ENCODE results near the gene ELFN1.

- TF ChIP-seq CTCF (IDR thresholded peaks at IDR 0.05) (no peak), POLR2AphosphoS5 (IDR thresholded peaks at IDR 0.05) (no peak), EP300 (IDR thresholded peaks at IDR 0.05) (no peak)
These were observed 19.0 kb upstream of the ELFN1 start for GRCh38 chr7:1651031-1651446.

Measured in gastroesophageal sphincter (tissue), 3 donors.